Occipital lobe (tissue), 2 donors: ENCODE measurements around the gene TTC23L. TPM values are rescaled to one million over a fixed set of nuclear protein-coding genes. Genes with fewer than 3 reads are reported as not detected.

Source experiments
- DNase-seq: peaks from one replicate; lab custom pipeline; 2025; lab: John Stamatoyannopoulos, UW
- total RNA-seq: library from RNA; depleted of rRNA; stranded (reverse); fragments of >200 nt; gene quantifications from one replicate; pipeline ENCODE4 v1.2.3, GENCODE V29; 2014

TTC23L gene
- total RNA-seq, 1 donor from 2014 or later, result 3.4 TPM

GRCh38 chr5:34869256-34869655 lies 30.3 kb downstream of the TTC23L start:
- DNase-seq, result no peak

DNA sequence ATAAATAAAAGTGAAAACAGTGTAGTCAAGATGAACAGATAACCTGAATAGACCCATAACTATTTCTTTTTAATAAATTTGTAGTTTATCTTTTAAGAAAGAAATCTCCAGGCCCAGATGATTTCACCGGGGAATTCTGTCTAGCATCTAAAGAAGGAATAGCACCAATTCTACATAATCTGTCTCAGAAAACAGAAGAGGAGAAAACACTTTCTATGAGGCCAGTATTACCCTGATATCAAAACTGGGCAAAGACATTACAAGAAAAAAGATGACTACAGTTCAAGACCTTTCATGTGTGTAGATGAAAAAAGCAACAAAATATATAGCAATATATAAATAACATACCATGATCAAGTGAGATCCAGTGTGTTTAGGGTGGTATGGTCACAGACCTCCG lies 31.4 kb downstream of the TTC23L start:
- no peak for DNase-seq

GRCh38 chr5:34876275-34876674 lies 37.3 kb downstream of the TTC23L start:
- no peak for DNase-seq

DNA sequence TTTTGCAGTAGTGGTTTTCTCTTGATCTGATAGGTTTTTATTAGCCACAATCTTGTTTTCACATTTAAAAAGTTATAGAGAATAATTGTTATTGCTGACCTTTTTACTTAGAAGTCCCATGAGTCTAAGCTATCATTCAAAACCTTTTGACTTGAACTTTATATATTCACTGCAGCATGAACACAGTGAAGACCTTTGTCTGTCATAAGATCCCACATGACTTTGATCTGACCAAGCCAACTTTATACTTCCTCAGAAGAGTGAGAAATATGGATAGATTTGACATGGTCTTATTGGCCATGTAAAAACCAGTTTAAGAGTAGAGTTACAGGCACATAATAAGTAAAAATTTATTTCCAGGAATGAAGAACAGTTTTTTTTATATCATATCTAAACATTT lies 42.3 kb downstream of the TTC23L start:
- no peak for DNase-seq

DNA sequence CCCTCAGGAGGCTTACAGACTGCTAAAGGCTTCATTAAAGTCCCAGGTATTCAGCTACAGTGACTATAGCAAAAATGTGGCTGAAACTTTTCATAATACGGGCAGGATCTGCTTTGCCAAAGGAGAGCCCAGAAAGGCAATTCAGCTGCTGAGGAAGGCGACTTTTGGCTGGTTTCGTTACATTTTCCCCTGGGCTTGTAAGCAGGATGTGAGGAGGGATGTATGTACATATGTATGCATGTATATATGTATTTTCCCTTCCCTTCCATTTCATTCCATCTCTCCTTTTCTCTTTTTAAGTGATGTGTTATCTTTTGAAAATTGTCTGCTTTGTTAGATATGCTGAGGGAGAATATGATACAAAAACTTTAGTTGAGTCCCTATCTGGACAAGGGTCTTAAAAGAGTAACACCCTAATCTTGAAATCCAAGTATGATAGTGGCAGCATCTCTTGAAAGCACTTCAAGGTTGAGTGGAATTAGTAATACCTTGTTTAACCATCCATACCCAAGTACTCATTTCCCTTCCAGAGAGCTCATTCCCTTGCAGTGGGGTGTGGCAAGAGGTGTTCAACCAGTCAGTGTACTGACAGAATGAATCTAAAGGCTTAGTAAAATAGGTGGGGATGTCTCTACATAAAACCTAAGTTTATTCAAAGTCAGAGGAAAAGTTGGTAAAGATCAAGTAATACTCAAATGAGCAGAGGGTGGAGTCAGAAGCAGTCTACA lies 47.6 kb downstream of the TTC23L start:
- no peak for DNase-seq

- no peak for DNase-seq
Measured at GRCh38 chr5:34889394-34889793, 50.4 kb downstream of the TTC23L start.

DNA sequence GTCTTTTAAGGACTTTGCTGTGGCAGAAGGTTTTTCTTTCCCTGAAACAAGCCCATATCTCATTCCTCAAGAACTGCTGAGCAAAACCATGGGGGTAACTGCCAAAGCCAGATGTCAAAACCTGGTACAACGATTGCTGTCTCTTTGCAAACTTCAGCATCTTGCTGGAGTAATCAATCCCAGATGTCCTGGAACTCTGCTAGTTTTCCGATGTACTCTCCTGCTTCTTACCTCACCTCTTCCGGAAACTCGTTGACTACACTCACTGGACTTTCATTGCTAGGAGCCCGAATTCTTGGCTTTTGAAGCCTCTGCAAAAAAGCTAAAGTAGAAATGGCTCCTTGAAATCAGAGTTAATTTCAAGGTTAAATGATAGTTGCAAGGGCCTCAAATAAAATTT lies 53.0 kb downstream of the TTC23L start:
- no peak for DNase-seq

DNA sequence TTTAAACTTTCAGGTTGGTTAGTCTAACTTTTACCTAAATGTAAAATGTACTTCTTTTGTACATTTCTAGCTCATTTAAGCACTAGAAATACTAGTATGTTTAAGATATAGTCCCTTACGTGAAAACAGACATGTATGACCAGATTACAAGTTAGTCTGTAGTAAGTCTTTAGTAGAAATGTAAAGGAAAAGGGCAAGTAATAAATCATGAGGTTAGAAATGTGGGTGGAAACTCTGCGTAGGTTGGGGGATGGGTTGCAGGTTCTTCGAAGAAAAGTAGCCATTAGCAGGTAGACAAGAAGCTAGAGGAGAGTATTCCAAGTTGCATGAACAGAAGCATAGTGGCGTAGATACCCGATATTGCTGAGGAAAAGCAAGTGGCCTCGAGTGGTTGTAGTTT lies 53.5 kb downstream of the TTC23L start:
- DNase-seq, result no peak

GRCh38 chr5:34894716-34895115 lies 55.8 kb downstream of the TTC23L start:
- no peak for DNase-seq

- DNase-seq, result no peak
Measured at GRCh38 chr5:34895641-34896419, 56.9 kb downstream of the TTC23L start.

DNA sequence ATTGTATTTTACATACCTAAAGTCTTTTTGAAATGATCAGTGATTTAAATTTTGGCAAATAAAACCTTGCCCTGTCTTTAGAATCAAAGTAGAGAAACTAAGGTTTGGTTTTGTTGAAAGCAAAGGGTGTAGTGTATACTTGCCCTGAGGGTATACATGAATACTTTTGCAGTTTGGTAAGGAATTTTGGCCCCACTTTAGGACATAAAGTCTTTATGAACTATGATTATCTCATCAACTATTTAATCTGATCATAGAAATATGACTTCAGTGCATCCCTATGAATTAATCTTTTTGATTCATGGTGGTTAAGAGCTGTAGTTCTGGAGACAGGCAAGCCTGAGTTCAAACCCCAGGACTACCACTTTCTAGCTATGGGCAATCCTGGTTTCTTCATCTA lies 58.7 kb downstream of the TTC23L start:
- no peak for DNase-seq

GRCh38 chr5:34898258-34898895 lies 59.4 kb downstream of the TTC23L start:
- DNase-seq, result peak; percentile 63

GRCh38 chr5:34899066-34899465 lies 60.1 kb downstream of the TTC23L start:
- no peak for DNase-seq

DNA sequence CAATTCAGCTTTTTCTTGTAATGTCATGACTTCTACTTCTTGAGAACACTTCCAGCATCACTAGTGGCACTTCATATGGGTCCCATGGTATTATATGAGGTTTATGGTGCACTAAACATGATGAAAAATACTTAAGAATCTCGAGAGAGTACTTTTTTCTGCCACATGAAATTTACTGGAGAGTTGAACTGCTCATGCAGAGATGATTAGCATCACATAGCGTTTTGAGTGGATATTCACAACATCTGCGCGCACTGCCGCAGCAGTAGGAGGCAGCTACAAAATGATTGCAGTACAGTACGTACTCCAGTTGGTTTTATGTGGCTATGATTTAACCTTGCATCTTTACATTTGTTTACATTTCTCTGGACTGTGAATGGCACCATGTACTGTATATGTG lies 61.7 kb downstream of the TTC23L start:
- DNase-seq, result no peak

DNA sequence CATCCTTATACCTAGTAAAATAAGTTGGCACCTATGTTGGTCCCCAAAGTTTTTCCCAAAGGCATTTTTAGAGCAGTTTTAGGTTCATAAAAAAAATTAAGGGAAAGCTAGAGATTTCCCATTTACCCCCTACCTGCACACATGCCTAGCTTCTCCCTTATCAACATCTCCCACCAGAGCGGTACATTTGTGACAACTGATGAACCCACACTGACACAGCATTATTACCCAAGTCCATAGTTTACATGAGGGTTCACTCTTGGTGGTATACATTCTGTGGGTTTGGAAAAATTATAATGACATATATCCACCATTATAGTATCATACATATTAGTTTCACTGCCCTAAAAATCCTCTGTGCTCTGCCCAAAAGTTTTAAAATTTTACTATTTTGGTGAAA lies 64.3 kb downstream of the TTC23L start:
- DNase-seq, result no peak

DNA sequence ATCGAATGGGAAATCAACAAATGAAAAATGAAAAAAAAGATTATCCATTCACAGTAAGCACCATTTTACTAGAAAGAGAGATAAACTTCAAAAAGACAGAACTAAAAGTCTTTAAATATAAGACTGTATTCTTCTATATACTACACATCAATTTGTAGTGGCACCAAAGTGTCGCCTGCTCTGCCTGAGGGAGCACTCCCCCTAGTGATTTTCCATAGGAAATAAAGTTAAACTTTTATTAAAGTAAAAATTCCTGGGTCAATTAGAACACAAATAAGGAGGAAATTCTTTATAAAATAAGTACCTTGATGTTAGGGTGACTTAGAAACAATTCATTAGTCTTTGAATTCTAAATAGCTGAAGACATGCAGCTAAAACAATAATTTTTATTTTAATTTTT lies 66.6 kb downstream of the TTC23L start:
- no peak for DNase-seq

DNA sequence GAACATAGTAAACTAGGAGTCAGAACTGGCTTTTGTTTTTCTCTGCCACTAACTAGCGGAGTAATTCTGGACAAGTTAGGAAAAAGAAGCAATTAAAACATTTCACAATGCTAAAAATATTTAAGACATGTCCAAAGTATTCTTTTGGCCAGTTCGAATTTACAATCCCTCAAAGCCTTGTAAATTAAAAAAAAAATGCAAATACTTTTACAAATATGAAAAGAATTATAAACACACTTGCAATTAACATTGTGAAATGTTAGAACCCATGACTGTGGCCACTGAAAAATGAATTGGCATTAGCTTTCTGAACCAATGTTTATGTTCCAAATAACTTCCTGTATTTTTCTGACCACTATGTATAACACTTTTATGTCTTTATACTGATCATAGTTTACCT lies 74.1 kb downstream of the TTC23L start:
- no peak for DNase-seq

- peak; percentile 21 for DNase-seq
Measured at GRCh38 chr5:34914671-34915138, 75.7 kb downstream of the TTC23L start.

- peak; percentile 95 for DNase-seq
Measured at GRCh38 chr5:34915139-34915855, 76.3 kb downstream of the TTC23L start, which contains the start of the genes BRIX1 and RAD1. Gene BRIX1 (plus strand): TSS chr5:34915711. CDS start chr5:34915739, 28 bp downstream. Gene RAD1 (minus strand): TSS chr5:34915504. CDS start chr5:34914892, 612 bp downstream.

- DNase-seq, result no peak
Measured at GRCh38 chr5:34915856-34916192, 76.9 kb downstream of the TTC23L start.

DNA sequence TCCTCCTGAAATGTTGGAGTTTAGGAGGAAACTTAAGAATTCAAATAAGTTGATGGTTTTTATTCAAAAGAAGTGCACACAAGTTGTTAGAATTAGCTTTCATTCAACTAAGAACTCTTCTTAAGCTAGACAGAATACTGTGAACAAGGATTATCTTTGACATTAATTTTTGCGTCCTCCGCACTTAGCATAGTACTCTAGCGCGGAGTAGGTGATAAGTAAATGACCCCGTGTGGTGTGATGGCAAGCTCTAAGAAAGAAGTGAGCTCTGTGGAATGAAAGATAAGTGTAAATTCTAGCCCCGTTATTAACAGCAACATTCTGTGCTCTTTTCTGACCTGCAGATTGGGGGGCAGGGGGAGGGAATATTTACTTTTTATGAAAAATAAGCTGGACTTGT lies 77.6 kb downstream of the TTC23L start:
- no peak for DNase-seq

DNA sequence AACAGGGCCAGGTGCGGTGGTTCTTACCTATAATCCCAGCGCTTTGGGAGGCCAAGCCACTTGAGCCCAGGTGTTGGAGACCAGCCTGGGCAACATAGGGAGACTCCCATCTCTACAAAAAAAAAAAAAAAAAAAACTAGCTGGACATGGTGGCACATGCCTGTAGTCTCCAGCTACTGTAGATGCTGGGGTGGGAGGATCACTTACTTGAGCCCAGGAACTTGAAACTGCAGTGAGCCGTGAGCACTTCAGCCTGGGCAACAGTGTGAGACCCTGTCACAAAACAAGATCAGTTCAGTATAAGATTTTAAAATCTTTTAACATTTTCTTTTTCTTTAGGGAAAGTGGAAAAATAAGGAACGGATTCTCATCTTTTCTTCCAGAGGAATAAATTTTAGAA lies 79.1 kb downstream of the TTC23L start:
- no peak for DNase-seq
